HEK293 (cell line): ENCODE data around the gene FBXW11.
A peak's percentile ranks its signal among the peaks of the same experiment; 100 is the strongest.

Source experiments
- CTCF ChIA-PET: fragments of 350-600 bp; formaldehyde crosslinking; extraction: SDS; loops from one replicate; lab custom pipeline; 2021; ENCODE audit warnings: antibody characterized with exemption; lab: Yijun Ruan, JAX
- POLR2A ChIA-PET: fragments of 300-600 bp; formaldehyde crosslinking; extraction: SDS; loops from one replicate; lab custom pipeline; 2020; ENCODE audit warnings: antibody characterized with exemption, inconsistent platforms; lab: Yijun Ruan, JAX
- H3K27ac ChIP-seq: fragments of 200-500 bp; sonication (Bioruptor generic); 2 replicates; pipeline ENCODE4 v1.5.1; 2014; ENCODE audit warnings: low read depth, low read length, control low read depth, inconsistent platforms; ENCODE audit errors: extremely low read depth
- H3K36me3 ChIP-seq, 2 experiments: fragments of 200-500 bp in 1 of 2; sonication (Bioruptor generic) in 1 of 2; 1 replicate in 1 of 2; 2 replicates in 1 of 2; pipeline ENCODE4 v1.5.1; 2014 to 2017; ENCODE audit warnings: inconsistent platforms in 2 of 2, low read length in 2 of 2; ENCODE audit not compliant: control insufficient read depth in 2 of 2, insufficient read depth in 1 of 2
- H3K4me1 ChIP-seq: fragments of 200-500 bp; sonication (Bioruptor generic); 2 replicates; pipeline ENCODE4 v1.5.1; 2014; ENCODE audit warnings: mild to moderate bottlenecking, low read length, inconsistent platforms; ENCODE audit not compliant: control insufficient read depth, insufficient read depth
- H3K4me3 ChIP-seq: 2 replicates; pipeline ENCODE4 v1.5.1; 2011; ENCODE audit warnings: low read depth, mild to moderate bottlenecking, control low read depth, low read length, moderate library complexity
- H3K9me3 ChIP-seq: fragments of 200-500 bp; sonication (Bioruptor generic); 2 replicates; pipeline ENCODE4 v1.5.1; 2014; ENCODE audit warnings: low read depth, low read length, inconsistent platforms; ENCODE audit not compliant: control insufficient read depth, insufficient read depth
- GLI2 ChIP-seq: fragments of 450-650 bp; formaldehyde crosslinking; IDR thresholded peaks from 2 replicates; pipeline ENCODE4; 2017; ENCODE audit warnings: missing biosample characterization, missing genetic modification characterization, low read depth, borderline replicate concordance
- KLF17 ChIP-seq: fragments of 450-650 bp; formaldehyde crosslinking; IDR thresholded peaks from 2 replicates; pipeline ENCODE4 v1.5.1; 2016; ENCODE audit warnings: missing biosample characterization, missing genetic modification characterization
- KLF9 ChIP-seq: fragments of 450-650 bp; formaldehyde crosslinking; IDR thresholded peaks from 2 replicates; pipeline ENCODE4 v1.5.1; 2016; ENCODE audit warnings: missing biosample characterization, missing genetic modification characterization, low read depth
- SCRT1 ChIP-seq: fragments of 450-650 bp; formaldehyde crosslinking; IDR thresholded peaks from 2 replicates; pipeline ENCODE4 v1.5.1; 2016; ENCODE audit warnings: missing biosample characterization, missing genetic modification characterization, borderline replicate concordance
- SP7 ChIP-seq: fragments of 450-650 bp; formaldehyde crosslinking; IDR thresholded peaks from 2 replicates; pipeline ENCODE4 v1.5.1; 2016; ENCODE audit warnings: missing biosample characterization, missing genetic modification characterization
- ZBTB10 ChIP-seq: fragments of 450-650 bp; formaldehyde crosslinking; IDR thresholded peaks from 2 replicates; pipeline ENCODE4 v1.5.1; 2016; ENCODE audit warnings: missing biosample characterization, missing genetic modification characterization
- ZEB2 ChIP-seq: fragments of 450-650 bp; formaldehyde crosslinking; IDR thresholded peaks from 2 replicates; pipeline ENCODE4 v1.5.1; 2016; ENCODE audit warnings: missing biosample characterization, missing genetic modification characterization
- ZFHX2 ChIP-seq: fragments of 450-650 bp; formaldehyde crosslinking; conservative IDR thresholded peaks from 2 replicates; pipeline ENCODE4 v1.5.1; 2016; ENCODE audit warnings: missing biosample characterization, missing genetic modification characterization
- ZNF202 ChIP-seq: fragments of 450-650 bp; formaldehyde crosslinking; IDR thresholded peaks from 2 replicates; pipeline ENCODE4 v1.5.1; 2016; ENCODE audit warnings: missing biosample characterization, missing genetic modification characterization, borderline replicate concordance
- ZNF221 ChIP-seq: fragments of 450-650 bp; formaldehyde crosslinking; IDR thresholded peaks from 2 replicates; pipeline ENCODE4 v1.5.1; 2017; ENCODE audit warnings: missing biosample characterization, missing genetic modification characterization, borderline replicate concordance
- ZNF26 ChIP-seq: fragments of 450-650 bp; formaldehyde crosslinking; IDR thresholded peaks from 2 replicates; pipeline ENCODE4 v1.5.1; 2016; ENCODE audit warnings: missing biosample characterization, missing genetic modification characterization
- ZNF292 ChIP-seq: fragments of 450-650 bp; formaldehyde crosslinking; IDR thresholded peaks from 2 replicates; pipeline ENCODE4 v1.5.1; 2016; ENCODE audit warnings: low read depth, missing biosample characterization, missing genetic modification characterization, borderline replicate concordance
- ZNF335 ChIP-seq: fragments of 450-650 bp; formaldehyde crosslinking; conservative IDR thresholded peaks from 2 replicates; pipeline ENCODE4 v1.5.1; 2016; ENCODE audit warnings: missing biosample characterization, missing genetic modification characterization
- ZNF394 ChIP-seq: fragments of 450-650 bp; formaldehyde crosslinking; IDR thresholded peaks from 2 replicates; pipeline ENCODE4 v1.5.1; 2016; ENCODE audit warnings: missing biosample characterization, missing genetic modification characterization, mild to moderate bottlenecking, moderate library complexity, borderline replicate concordance
- ZNF501 ChIP-seq: fragments of 450-650 bp; formaldehyde crosslinking; IDR thresholded peaks from 2 replicates; pipeline ENCODE4 v1.5.1; 2016; ENCODE audit warnings: missing biosample characterization, missing genetic modification characterization
- ZNF544 ChIP-seq: fragments of 450-650 bp; formaldehyde crosslinking; IDR thresholded peaks from 2 replicates; pipeline ENCODE4 v1.5.0; 2017; ENCODE audit warnings: missing biosample characterization, missing genetic modification characterization
- ZNF560 ChIP-seq: fragments of 450-650 bp; formaldehyde crosslinking; IDR thresholded peaks from 2 replicates; pipeline ENCODE4 v1.5.1; 2017; ENCODE audit warnings: missing biosample characterization, missing genetic modification characterization, borderline replicate concordance
- ZNF600 ChIP-seq: fragments of 450-650 bp; formaldehyde crosslinking; IDR thresholded peaks from 2 replicates; pipeline ENCODE4 v1.5.1; 2016; ENCODE audit warnings: missing biosample characterization, missing genetic modification characterization
- ZNF777 ChIP-seq: fragments of 450-650 bp; formaldehyde crosslinking; IDR thresholded peaks from 2 replicates; pipeline ENCODE4 v1.5.1; 2017; ENCODE audit warnings: missing biosample characterization, missing genetic modification characterization, borderline replicate concordance
- ZSCAN16 ChIP-seq: fragments of 450-650 bp; formaldehyde crosslinking; IDR thresholded peaks from 2 replicates; pipeline ENCODE4 v1.5.1; 2016; ENCODE audit warnings: missing biosample characterization, missing genetic modification characterization
- ZSCAN5A ChIP-seq: fragments of 450-650 bp; formaldehyde crosslinking; IDR thresholded peaks from 2 replicates; pipeline ENCODE4 v1.5.1; 2016; ENCODE audit warnings: missing biosample characterization, missing genetic modification characterization
- TF ChIP-seq, protein P1 (sequence below): fragments of 450-650 bp; formaldehyde crosslinking; IDR thresholded peaks from 2 replicates; pipeline ENCODE4 v1.5.1; 2017; ENCODE audit warnings: missing biosample characterization, missing genetic modification characterization
- TF ChIP-seq, protein P2 (sequence below): fragments of 450-650 bp; formaldehyde crosslinking; IDR thresholded peaks from 2 replicates; pipeline ENCODE4 v1.5.1; 2016; ENCODE audit warnings: missing biosample characterization, missing genetic modification characterization
- TF ChIP-seq, protein P3 (sequence below): fragments of 450-650 bp; formaldehyde crosslinking; optimal IDR thresholded peaks from 2 replicates; pipeline ENCODE3; 2016; ENCODE audit warnings: missing biosample characterization, mild to moderate bottlenecking, missing genetic modification characterization

FBXW11 gene

GRCh38 chr5:172006321-172007174 is at the start of gene FBXW11:
Gene FBXW11 (minus strand): TSS chr5:172006638. CDS start chr5:172006502, 136 bp downstream.
- CTCF ChIA-PET: interaction anchor here (0.5 to 3.9 kb wide), 12 partner anchors 10 to 623 kb away, joined by 3 to 31 read pairs (median 4); no protein-coding TSS in a partner anchor
- Histone ChIP-seq H3K4me1 (peaks cover 23% of the 10 kb centered on the region), H3K36me3 (no peaks in the 10 kb centered on the region), H3K27ac (peak within 1 kb of the TSS; percentile 97), H3K9me3 (no peaks in the 10 kb centered on the region), H3K4me3 (peak within 1 kb of the TSS; percentile 90)
- POLR2A ChIA-PET: interaction anchor here (0.5 to 3.0 kb wide), 18 partner anchors 10 to 619 kb away, joined by 3 to 19 read pairs (median 4); partner anchors contain the start of genes NPM1, STK10 and UBTD2
- TF ChIP-seq ZNF544 (no peak), GLI2 (tag by site-specific recombination) (no peak), ZNF221 (no peak), KLF17 (tag by site-specific recombination) (peak; percentile 24; the same call in 1 of the 2 replicates), ZFHX2 (tag by site-specific recombination) (peak; percentile 99), ZNF600 (tag by site-specific recombination) (peak; percentile 86), ZSCAN16 (0 out of 2 replicates have a peak, but pooled peaks have one; percentile 81), ZNF26 (tag by site-specific recombination) (no peak), ZBTB10 (no peak), ZNF501 (peak; percentile 96), SP7 (tag by site-specific recombination) (peak; percentile 78), ZNF292 (no peak), KLF9 (tag by site-specific recombination) (peak; percentile 43; the same call in 1 of the 2 replicates), ZNF202 (tag by site-specific recombination) (peak; percentile 76; the same call in 1 of the 2 replicates), ZNF335 (tag by site-specific recombination) (peak; percentile 96), SCRT1 (peak; percentile 28), ZNF560 (tag by site-specific recombination) (no peak), ZSCAN5A (0 out of 2 replicates have a peak, but pooled peaks have one; percentile 77), ZEB2 (tag by site-specific recombination) (peak; percentile 93), ZNF777 (tag by site-specific recombination) (peak; percentile 84), ZNF394 (peak; percentile 77)
- TF ChIP-seq, protein P1, sequence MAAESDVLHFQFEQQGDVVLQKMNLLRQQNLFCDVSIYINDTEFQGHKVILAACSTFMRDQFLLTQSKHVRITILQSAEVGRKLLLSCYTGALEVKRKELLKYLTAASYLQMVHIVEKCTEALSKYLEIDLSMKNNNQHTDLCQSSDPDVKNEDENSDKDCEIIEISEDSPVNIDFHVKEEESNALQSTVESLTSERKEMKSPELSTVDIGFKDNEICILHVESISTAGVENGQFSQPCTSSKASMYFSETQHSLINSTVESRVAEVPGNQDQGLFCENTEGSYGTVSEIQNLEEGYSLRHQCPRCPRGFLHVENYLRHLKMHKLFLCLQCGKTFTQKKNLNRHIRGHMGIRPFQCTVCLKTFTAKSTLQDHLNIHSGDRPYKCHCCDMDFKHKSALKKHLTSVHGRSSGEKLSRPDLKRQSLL (tag by site-specific recombination): peak; percentile 88
- TF ChIP-seq, protein P2, sequence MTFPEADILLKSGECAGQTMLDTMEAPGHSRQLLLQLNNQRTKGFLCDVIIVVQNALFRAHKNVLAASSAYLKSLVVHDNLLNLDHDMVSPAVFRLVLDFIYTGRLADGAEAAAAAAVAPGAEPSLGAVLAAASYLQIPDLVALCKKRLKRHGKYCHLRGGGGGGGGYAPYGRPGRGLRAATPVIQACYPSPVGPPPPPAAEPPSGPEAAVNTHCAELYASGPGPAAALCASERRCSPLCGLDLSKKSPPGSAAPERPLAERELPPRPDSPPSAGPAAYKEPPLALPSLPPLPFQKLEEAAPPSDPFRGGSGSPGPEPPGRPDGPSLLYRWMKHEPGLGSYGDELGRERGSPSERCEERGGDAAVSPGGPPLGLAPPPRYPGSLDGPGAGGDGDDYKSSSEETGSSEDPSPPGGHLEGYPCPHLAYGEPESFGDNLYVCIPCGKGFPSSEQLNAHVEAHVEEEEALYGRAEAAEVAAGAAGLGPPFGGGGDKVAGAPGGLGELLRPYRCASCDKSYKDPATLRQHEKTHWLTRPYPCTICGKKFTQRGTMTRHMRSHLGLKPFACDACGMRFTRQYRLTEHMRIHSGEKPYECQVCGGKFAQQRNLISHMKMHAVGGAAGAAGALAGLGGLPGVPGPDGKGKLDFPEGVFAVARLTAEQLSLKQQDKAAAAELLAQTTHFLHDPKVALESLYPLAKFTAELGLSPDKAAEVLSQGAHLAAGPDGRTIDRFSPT (tag by site-specific recombination): peak; percentile 64; the same call in 1 of the 2 replicates
- TF ChIP-seq, protein P3, sequence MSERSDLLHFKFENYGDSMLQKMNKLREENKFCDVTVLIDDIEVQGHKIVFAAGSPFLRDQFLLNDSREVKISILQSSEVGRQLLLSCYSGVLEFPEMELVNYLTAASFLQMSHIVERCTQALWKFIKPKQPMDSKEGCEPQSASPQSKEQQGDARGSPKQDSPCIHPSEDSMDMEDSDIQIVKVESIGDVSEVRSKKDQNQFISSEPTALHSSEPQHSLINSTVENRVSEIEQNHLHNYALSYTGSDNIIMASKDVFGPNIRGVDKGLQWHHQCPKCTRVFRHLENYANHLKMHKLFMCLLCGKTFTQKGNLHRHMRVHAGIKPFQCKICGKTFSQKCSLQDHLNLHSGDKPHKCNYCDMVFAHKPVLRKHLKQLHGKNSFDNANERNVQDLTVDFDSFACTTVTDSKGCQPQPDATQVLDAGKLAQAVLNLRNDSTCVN (tag by site-specific recombination): peak; percentile 32
